Adrenal gland (tissue), 5 donors: ENCODE measurements around the gene METTL13.

ENCODE experiments used
- POLR2A ChIP-seq, 2 donors: fragments of 450-650 bp; IDR thresholded peaks; one replicate each; pipeline ENCODE4 v1.6.1; 2017; ENCODE audit warnings: antibody characterized with exemption in 2 of 2, mild to moderate bottlenecking in 2 of 2, moderate library complexity in 1 of 2
- TF ChIP-seq, protein P1 (sequence below), 6 experiments: fragments of 450-650 bp in 4 of 6; fragments of 200-600 bp in 2 of 6; sonication (generic) in 1 of 6; IDR thresholded peaks; 1 replicate in 5 of 6; 2 replicates in 1 of 6; pipeline versions ENCODE4 v1.5.1 to v1.8.0; 2016 to 2021; ENCODE audit warnings: antibody characterized with exemption in 6 of 6, mild to moderate bottlenecking in 2 of 6, moderate library complexity in 1 of 6
- donor health status: DM: no; HTN: no; CAD: no.

DNA sequence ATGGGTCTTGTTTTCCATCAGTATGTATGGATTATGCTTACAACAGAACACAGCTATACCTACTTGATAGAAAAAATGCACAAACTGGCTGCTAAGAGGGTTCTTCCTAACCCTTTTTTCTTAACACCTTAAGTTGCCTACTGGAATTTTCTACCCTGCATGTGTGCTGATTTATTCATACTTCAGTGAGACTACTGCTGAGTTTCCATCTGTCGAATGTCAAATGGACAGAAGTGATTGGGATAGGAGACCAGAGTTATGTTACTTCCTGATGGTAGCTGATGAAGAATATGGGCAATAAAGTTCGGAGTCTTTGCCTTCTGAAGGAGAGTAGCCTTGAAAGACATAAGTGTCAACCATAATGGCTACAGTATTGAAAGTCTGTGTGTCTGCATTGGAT is 53.4 kb downstream of the METTL13 start:
- TF ChIP-seq, protein P1, sequence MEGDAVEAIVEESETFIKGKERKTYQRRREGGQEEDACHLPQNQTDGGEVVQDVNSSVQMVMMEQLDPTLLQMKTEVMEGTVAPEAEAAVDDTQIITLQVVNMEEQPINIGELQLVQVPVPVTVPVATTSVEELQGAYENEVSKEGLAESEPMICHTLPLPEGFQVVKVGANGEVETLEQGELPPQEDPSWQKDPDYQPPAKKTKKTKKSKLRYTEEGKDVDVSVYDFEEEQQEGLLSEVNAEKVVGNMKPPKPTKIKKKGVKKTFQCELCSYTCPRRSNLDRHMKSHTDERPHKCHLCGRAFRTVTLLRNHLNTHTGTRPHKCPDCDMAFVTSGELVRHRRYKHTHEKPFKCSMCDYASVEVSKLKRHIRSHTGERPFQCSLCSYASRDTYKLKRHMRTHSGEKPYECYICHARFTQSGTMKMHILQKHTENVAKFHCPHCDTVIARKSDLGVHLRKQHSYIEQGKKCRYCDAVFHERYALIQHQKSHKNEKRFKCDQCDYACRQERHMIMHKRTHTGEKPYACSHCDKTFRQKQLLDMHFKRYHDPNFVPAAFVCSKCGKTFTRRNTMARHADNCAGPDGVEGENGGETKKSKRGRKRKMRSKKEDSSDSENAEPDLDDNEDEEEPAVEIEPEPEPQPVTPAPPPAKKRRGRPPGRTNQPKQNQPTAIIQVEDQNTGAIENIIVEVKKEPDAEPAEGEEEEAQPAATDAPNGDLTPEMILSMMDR (IDR thresholded peaks at IDR 0.05) = no peak
- TF ChIP-seq POLR2A (IDR thresholded peaks at IDR 0.05) = no peak
